ENCODE data around the gene CITED1. TPM values are rescaled to one million over a fixed set of nuclear protein-coding genes. Genes with fewer than 3 reads are reported as not detected.

CITED1 gene
- total RNA-seq, 1 donor from 2014 or later = 0.77 TPM

GRCh38 chrX:72273718-72274117 lies 32.0 kb downstream of the CITED1 start:
- no peaks in the 10 kb centered on the region for H3K9me3 Mint-ChIP-seq (ENCODE audit: low read depth)
- H3K36me3 Mint-ChIP-seq (ENCODE audit: low read depth) = peaks cover 45% of the 10 kb centered on the region
- no peak for TF ChIP-seq CTCF (IDR thresholded peaks at IDR 0.05)
- H3K27ac Mint-ChIP-seq (ENCODE audit: unreplicated experiment) = peak overlapping the region; percentile 67
- H3K4me3 Mint-ChIP-seq (ENCODE audit: unreplicated experiment) = peak overlapping the region; percentile 84
- H3K27me3 Mint-ChIP-seq (ENCODE audit: low read depth) = no peaks in the 10 kb centered on the region
- peaks cover 71% of the 10 kb centered on the region for H3K4me1 Mint-ChIP-seq (ENCODE audit: low read depth)
- no peak for DNase-seq (ENCODE audit: low spot score)

- peaks cover 51% of the 10 kb centered on the region for H3K36me3 Mint-ChIP-seq (ENCODE audit: low read depth)
- H3K4me1 Mint-ChIP-seq (ENCODE audit: low read depth) = peaks cover 76% of the 10 kb centered on the region
- DNase-seq (ENCODE audit: low spot score) = no peak
- no peak for TF ChIP-seq CTCF (IDR thresholded peaks at IDR 0.05)
- no peaks in the 10 kb centered on the region for H3K9me3 Mint-ChIP-seq (ENCODE audit: low read depth)
- no peak overlapping the region for H3K4me3 Mint-ChIP-seq (ENCODE audit: unreplicated experiment)
- peak overlapping the region; percentile 77 for H3K27ac Mint-ChIP-seq (ENCODE audit: unreplicated experiment)
- H3K27me3 Mint-ChIP-seq (ENCODE audit: low read depth) = no peaks in the 10 kb centered on the region
These were observed 32.8 kb downstream of the CITED1 start for GRCh38 chrX:72272868-72273267.

- Mint-ChIP-seq H3K4me1 (ENCODE audit: low read depth) (peaks cover 73% of the 10 kb centered on the region), H3K27me3 (ENCODE audit: low read depth) (no peaks in the 10 kb centered on the region), H3K9me3 (ENCODE audit: low read depth) (no peaks in the 10 kb centered on the region), H3K36me3 (ENCODE audit: low read depth) (peaks cover 53% of the 10 kb centered on the region), H3K27ac (ENCODE audit: unreplicated experiment) (peak overlapping the region; percentile 77), H3K4me3 (ENCODE audit: unreplicated experiment) (no peak overlapping the region)
- DNase-seq (ENCODE audit: low spot score) = no peak
- no peak for TF ChIP-seq CTCF (IDR thresholded peaks at IDR 0.05)
These were observed 33.9 kb downstream of the CITED1 start for GRCh38 chrX:72271812-72272211.

GRCh38 chrX:72271091-72271788 lies 34.5 kb downstream of the CITED1 start:
- TF ChIP-seq CTCF (IDR thresholded peaks at IDR 0.05) = no peak
- DNase-seq (ENCODE audit: low spot score) = no peak
- H3K4me3 Mint-ChIP-seq (ENCODE audit: unreplicated experiment) = no peak overlapping the region

GRCh38 chrX:72270316-72270866 lies 35.3 kb downstream of the CITED1 start:
- TF ChIP-seq CTCF (IDR thresholded peaks at IDR 0.05) = no peak
- peaks cover 48% of the 10 kb centered on the region for H3K36me3 Mint-ChIP-seq (ENCODE audit: low read depth)
- DNase-seq (ENCODE audit: low spot score) = no peak
- peaks cover 64% of the 10 kb centered on the region for H3K4me1 Mint-ChIP-seq (ENCODE audit: low read depth)
- H3K27me3 Mint-ChIP-seq (ENCODE audit: low read depth) = no peaks in the 10 kb centered on the region
- no peaks in the 10 kb centered on the region for H3K9me3 Mint-ChIP-seq (ENCODE audit: low read depth)
- no peak overlapping the region for H3K4me3 Mint-ChIP-seq (ENCODE audit: unreplicated experiment)
- H3K27ac Mint-ChIP-seq (ENCODE audit: unreplicated experiment) = peak overlapping the region; percentile 93

More at GRCh38 chrX:72271091-72271788, 34.5 kb downstream of the CITED1 start:
- Mint-ChIP-seq H3K9me3 (ENCODE audit: low read depth) (no peaks in the 10 kb centered on the region), H3K36me3 (ENCODE audit: low read depth) (peaks cover 53% of the 10 kb centered on the region), H3K27me3 (ENCODE audit: low read depth) (no peaks in the 10 kb centered on the region), H3K27ac (ENCODE audit: unreplicated experiment) (peak overlapping the region; percentile 77), H3K4me1 (ENCODE audit: low read depth) (peaks cover 73% of the 10 kb centered on the region)

Measured in chondrocyte (in vitro differentiated cells).